DOHH2 (cell line): ENCODE measurements around the gene CCDC87.

Experiments used
- H3F3A ChIP-seq: fragments of 200-600 bp; sonication (generic), shearing (Covaris generic); 2 replicates; pipeline ENCODE4 v1.6.0; 2016; ENCODE audit warnings: antibody characterized with exemption, mild to moderate bottlenecking; ENCODE audit not compliant: control insufficient read depth, insufficient read depth
- H3K27ac ChIP-seq: fragments of 200-600 bp; sonication (generic); 2 replicates; pipeline ENCODE4 v1.5.1; 2014; ENCODE audit warnings: low read depth, mild to moderate bottlenecking, low read length, moderate library complexity
- H3K27me3 ChIP-seq: fragments of 200-600 bp; sonication (generic); 2 replicates; pipeline ENCODE4 v1.6.1; 2014; ENCODE audit warnings: mild to moderate bottlenecking, low read length, mixed read lengths; ENCODE audit not compliant: control insufficient read depth
- H3K36me3 ChIP-seq: fragments of 200-600 bp; sonication (generic); 2 replicates; pipeline ENCODE4 v1.6.1; 2014; ENCODE audit warnings: mild to moderate bottlenecking, low read length, moderate library complexity, mixed read lengths; ENCODE audit not compliant: control insufficient read depth
- H3K4me1 ChIP-seq: fragments of 200-600 bp; sonication (generic); 2 replicates; pipeline ENCODE4 v1.6.1; 2014; ENCODE audit warnings: mild to moderate bottlenecking, low read length, mixed read lengths; ENCODE audit not compliant: control insufficient read depth
- H3K4me2 ChIP-seq: fragments of 200-600 bp; sonication (generic); 2 replicates; pipeline ENCODE4 v1.6.0; 2014; ENCODE audit warnings: mild to moderate bottlenecking, low read length, moderate library complexity
- H3K4me3 ChIP-seq: fragments of 200-600 bp; sonication (generic); 2 replicates; pipeline ENCODE4 v1.5.1; 2014; ENCODE audit warnings: mild to moderate bottlenecking, low read length, mixed read lengths
- H3K79me2 ChIP-seq: fragments of 200-600 bp; sonication (generic); 2 replicates; pipeline ENCODE4 v1.6.1; 2014; ENCODE audit warnings: mild to moderate bottlenecking, low read length, mixed read lengths; ENCODE audit not compliant: control insufficient read depth
- H3K9me2 ChIP-seq: fragments of 200-600 bp; sonication (generic); replicated peaks from 2 replicates; pipeline ENCODE4 v1.6.1; 2014; ENCODE audit warnings: mild to moderate bottlenecking, low read length, mixed read lengths; ENCODE audit not compliant: control insufficient read depth
- H3K9me3 ChIP-seq: fragments of 200-600 bp; sonication (generic); 2 replicates; pipeline ENCODE4 v1.6.1; 2014; ENCODE audit warnings: antibody characterized with exemption, low read length, mixed read lengths; ENCODE audit not compliant: control insufficient read depth, insufficient read depth
- H4K20me1 ChIP-seq: fragments of 200-600 bp; sonication (generic); 2 replicates; pipeline ENCODE4 v1.6.0; 2014; ENCODE audit warnings: low read depth, mild to moderate bottlenecking, antibody characterized with exemption, low read length, moderate library complexity; ENCODE audit not compliant: control insufficient read depth, insufficient read depth
- CTCF ChIP-seq: fragments of 200-600 bp; sonication (generic); IDR thresholded peaks from one replicate; pipeline ENCODE4 v1.5.1; 2014; ENCODE audit warnings: antibody characterized with exemption, mild to moderate bottlenecking, low read depth, low read length; ENCODE audit not compliant: poor library complexity, severe bottlenecking
- EZH2phosphoT487 ChIP-seq: fragments of 200-600 bp; sonication (generic); IDR thresholded peaks from 2 replicates; pipeline ENCODE4 v1.6.1; 2017; ENCODE audit warnings: borderline replicate concordance, mild to moderate bottlenecking, antibody characterized with exemption, low read length, moderate library complexity, mixed read lengths

The CCDC87 gene

GRCh38 chr11:66628061-66628603, 35.3 kb upstream of the CCDC87 start:
- H3K9me2 ChIP-seq, result no peaks in the 10 kb centered on the region
- no peaks in the 10 kb centered on the region for H3K27me3 ChIP-seq
- H3K9me3 ChIP-seq, result no peaks in the 10 kb centered on the region
- no peak overlapping the region for H3K4me3 ChIP-seq
- H3K4me2 ChIP-seq, result no peak overlapping the region
- no peak for TF ChIP-seq CTCF
- no peak for TF ChIP-seq EZH2phosphoT487
- H3K36me3 ChIP-seq, result peaks cover 98% of the 10 kb centered on the region
- no peaks in the 10 kb centered on the region for H3K4me1 ChIP-seq
- no peak overlapping the region for H3K27ac ChIP-seq
- H4K20me1 ChIP-seq, result peaks cover 44% of the 10 kb centered on the region
- H3K79me2 ChIP-seq, result peaks cover 100% of the 10 kb centered on the region
- peaks cover 34% of the 10 kb centered on the region for H3F3A ChIP-seq

DNA sequence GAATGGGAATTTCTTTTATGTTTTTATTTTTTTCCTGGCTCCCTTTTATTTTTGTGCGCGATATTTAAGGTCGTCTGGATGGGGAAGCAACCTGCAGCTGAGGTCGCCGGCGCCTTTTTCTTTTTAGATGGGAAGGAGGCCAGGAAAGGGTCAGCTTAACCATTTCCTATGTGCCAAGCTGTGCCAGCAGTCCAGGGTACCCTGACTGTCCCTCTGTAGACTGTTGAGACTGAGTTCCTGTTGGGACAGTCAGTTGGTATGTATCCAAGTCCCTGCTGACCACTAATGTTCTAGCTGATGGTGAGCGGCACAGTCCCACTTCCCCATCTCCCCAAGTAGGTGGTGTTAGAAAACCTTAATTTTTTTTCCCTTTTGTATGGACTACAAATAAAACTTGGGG, 34.1 kb upstream of the CCDC87 start:
- no peaks in the 10 kb centered on the region for H3K9me3 ChIP-seq
- peaks cover 98% of the 10 kb centered on the region for H3K36me3 ChIP-seq
- no peaks in the 10 kb centered on the region for H3K27me3 ChIP-seq
- H3K79me2 ChIP-seq, result peaks cover 100% of the 10 kb centered on the region
- TF ChIP-seq EZH2phosphoT487 (no peak), CTCF (no peak)
- no peaks in the 10 kb centered on the region for H3K9me2 ChIP-seq
- peaks cover 24% of the 10 kb centered on the region for H3F3A ChIP-seq
- no peak overlapping the region for H3K4me2 ChIP-seq
- no peak overlapping the region for H3K4me3 ChIP-seq
- H3K4me1 ChIP-seq, result 0 out of 2 replicates have a peak, but pooled peaks cover 7% of the 10 kb centered on the region
- H4K20me1 ChIP-seq, result peaks cover 52% of the 10 kb centered on the region
- no peak overlapping the region for H3K27ac ChIP-seq

DNA sequence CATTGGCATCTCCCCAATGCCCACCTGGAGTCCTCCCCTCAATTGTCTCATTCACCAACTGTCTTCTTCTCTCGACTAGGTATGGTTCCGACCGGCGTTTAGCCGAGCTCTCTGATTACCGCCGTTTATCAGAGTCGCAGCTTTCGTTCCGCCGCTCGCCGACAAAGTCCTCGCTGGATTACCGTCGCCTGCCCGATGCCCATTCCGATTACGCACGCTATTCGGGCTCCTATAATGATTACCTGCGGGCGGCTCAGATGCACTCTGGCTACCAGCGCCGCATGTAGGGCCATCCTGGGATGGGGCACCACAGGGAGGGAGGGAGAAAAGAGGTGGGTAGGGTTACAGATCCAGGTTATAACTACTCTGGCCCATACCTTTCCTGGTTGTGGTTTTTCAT, 33.5 kb upstream of the CCDC87 start:
- H3K36me3 ChIP-seq, result peaks cover 98% of the 10 kb centered on the region
- H3F3A ChIP-seq, result peaks cover 21% of the 10 kb centered on the region
- no peak overlapping the region for H3K4me2 ChIP-seq
- H3K79me2 ChIP-seq, result peaks cover 100% of the 10 kb centered on the region
- H3K9me2 ChIP-seq, result no peaks in the 10 kb centered on the region
- no peaks in the 10 kb centered on the region for H3K27me3 ChIP-seq
- H3K4me3 ChIP-seq, result no peak overlapping the region
- no peaks in the 10 kb centered on the region for H3K9me3 ChIP-seq
- peaks cover 11% of the 10 kb centered on the region for H3K4me1 ChIP-seq
- TF ChIP-seq CTCF, result no peak
- TF ChIP-seq EZH2phosphoT487, result no peak
- H4K20me1 ChIP-seq, result peaks cover 54% of the 10 kb centered on the region
- H3K27ac ChIP-seq, result no peak overlapping the region
